ENCODE results near the gene LRCH1.

The LRCH1 gene

GRCh38 chr13:46636451-46636850, 83.5 kb downstream of the LRCH1 start:
- no peak overlapping the region for H3K4me3 ChIP-seq (replicated peaks in 1 of 2; ENCODE audit: low read depth in 2 of 2, low read length in 2 of 2)
- TF ChIP-seq CTCF (IDR thresholded peaks at IDR 0.05; ENCODE audit: low read depth, low read length) = no peak
- no peak for DNase-seq (ENCODE audit: low read depth in 2 of 2)

- DNase-seq (ENCODE audit: low read depth in 2 of 2) = no peak
- no peak for TF ChIP-seq CTCF (IDR thresholded peaks at IDR 0.05; ENCODE audit: low read depth, low read length)
These were observed 84.2 kb downstream of the LRCH1 start for GRCh38 chr13:46637213-46637612.

GRCh38 chr13:46638262-46638661, 85.3 kb downstream of the LRCH1 start:
- no peak overlapping the region for H3K4me3 ChIP-seq (replicated peaks in 1 of 2; ENCODE audit: low read depth in 2 of 2, low read length in 2 of 2)
- no peak for DNase-seq (ENCODE audit: low read depth in 2 of 2)
- no peak for TF ChIP-seq CTCF (IDR thresholded peaks at IDR 0.05; ENCODE audit: low read depth, low read length)

More at GRCh38 chr13:46637213-46637612, 84.2 kb downstream of the LRCH1 start:
- H3K4me3 ChIP-seq (replicated peaks in 1 of 2; ENCODE audit: low read depth in 2 of 2, low read length in 2 of 2) = no peak overlapping the region

GRCh38 chr13:46639033-46639981, 86.3 kb downstream of the LRCH1 start:
- TF ChIP-seq CTCF (IDR thresholded peaks at IDR 0.05; ENCODE audit: low read depth, low read length) = no peak
- DNase-seq (ENCODE audit: low read depth in 2 of 2) = no peak
- H3K4me3 ChIP-seq (replicated peaks in 1 of 2; ENCODE audit: low read depth in 2 of 2, low read length in 2 of 2) = no peak overlapping the region

GRCh38 chr13:46640843-46641242, 87.9 kb downstream of the LRCH1 start:
- no peak for TF ChIP-seq CTCF (IDR thresholded peaks at IDR 0.05; ENCODE audit: low read depth, low read length)
- peak in 1 of 2 donors; percentile 73 for DNase-seq (ENCODE audit: low read depth in 2 of 2)
- peak overlapping the region in 1 of 2 donors; percentile 36 for H3K4me3 ChIP-seq (replicated peaks in 1 of 2; ENCODE audit: low read depth in 2 of 2, low read length in 2 of 2)

- peak overlapping the region; percentile 19 to 36 for H3K4me3 ChIP-seq (replicated peaks in 1 of 2; ENCODE audit: low read depth in 2 of 2, low read length in 2 of 2)
- TF ChIP-seq CTCF (IDR thresholded peaks at IDR 0.05; ENCODE audit: low read depth, low read length) = no peak
- peak; percentile 42 to 50 for DNase-seq (ENCODE audit: low read depth in 2 of 2)
These were observed 88.5 kb downstream of the LRCH1 start for GRCh38 chr13:46641274-46642081.

Data from cardiac fibroblast (primary cell).